Adrenal gland (tissue), 12 donors: ENCODE measurements around the gene MFAP3. TPM values are rescaled to one million over a fixed set of nuclear protein-coding genes. Genes with fewer than 3 reads are reported as not detected.

Experiments
- DNase-seq, 7 donors: peaks; one replicate each; pipeline ENCODE4 v3.0.0-alpha.2; 2019 to 2020
- H3K27ac ChIP-seq, 5 donors: fragments of 200-600 bp; sonication (generic) in 4 of 5; 1 replicate in 3 of 5; 2 replicates in 2 of 5; pipeline versions ENCODE4 v1.5.1 to v1.8.0; 2016 to 2020; ENCODE audit warnings: mild to moderate bottlenecking in 1 of 5
- H3K27me3 ChIP-seq: fragments of 200-600 bp; 2 replicates; pipeline ENCODE4 v1.8.0; 2021
- H3K36me3 ChIP-seq, 2 donors: fragments of 200-600 bp; replicated peaks in 1 of 2; 1 replicate in 1 of 2; 2 replicates in 1 of 2; pipeline versions ENCODE4 v1.5.1 to v1.8.0; 2018 to 2022
- H3K4me1 ChIP-seq, 2 donors: fragments of 200-600 bp; replicated peaks in 1 of 2; 1 replicate in 1 of 2; 2 replicates in 1 of 2; pipeline versions ENCODE4 v1.5.1 to v1.8.0; 2018 to 2021
- H3K4me3 ChIP-seq, 4 donors: fragments of 200-600 bp; sonication (generic) in 3 of 4; one replicate each; pipeline ENCODE4 v1.5.1; 2016 to 2018
- H3K9me3 ChIP-seq, 3 donors: fragments of 200-600 bp; sonication (generic) in 1 of 3; replicated peaks in 1 of 3; 1 replicate in 2 of 3; 2 replicates in 1 of 3; pipeline versions ENCODE4 v1.5.1 to v1.8.0; 2016 to 2021
- POLR2A ChIP-seq, 2 donors: fragments of 450-650 bp; IDR thresholded peaks; one replicate each; pipeline ENCODE4 v1.6.1; 2017; ENCODE audit warnings: antibody characterized with exemption in 2 of 2, mild to moderate bottlenecking in 2 of 2, moderate library complexity in 1 of 2
- WGBS, 4 donors: extraction: QIAGEN DNeasy Blood & Tissue Kit in 2 of 4; methylation state at CpG; one replicate each; pipeline versions ENCODE4 v1.1.5 to v1.1.7; 2013 to 2017; 5-methylcytosine and 5-hydroxymethylcytosine counted together
- intact Hi-C, 2 donors: fragments of 100-400 bp; cut with DNase I; formaldehyde crosslinking; loops; one replicate each; pipeline versions ENCODE4 v1.14.1 to v1.15.0; 2022 to 2023
- polyA plus RNA-seq, 3 donors: library from polyadenylated mRNA; stranded (reverse); fragments of 200-250 nt in 2 of 3; fragments of 350-450 nt in 1 of 3; fragmentation: Illumina TruSeq in 1 of 3; extraction: RNeasy Lipid Tissue Mini Kit (QIAGEN cat#74804) in 1 of 3; gene quantifications; one replicate each; pipeline ENCODE4 v1.2.3, GENCODE V29; 2013 to 2014
- total RNA-seq, 9 donors: library from RNA; depleted of rRNA in 4 of 9; stranded (reverse); fragments of >200 nt in 4 of 9; fragments of 120-200 nt in 1 of 9; fragmentation: NEBNext Ultra II Directional in 1 of 9; extraction: Animal tissue kit (Norgen Biotek cat#: 25700) in 1 of 9; gene quantifications; one replicate each; pipeline versions ENCODE4 v1.1.0 to v1.2.4, GENCODE V29; 2013 to 2023
- TF ChIP-seq, protein P1 (sequence below), 6 experiments: fragments of 450-650 bp in 4 of 6; fragments of 200-600 bp in 2 of 6; sonication (generic) in 1 of 6; IDR thresholded peaks; 1 replicate in 5 of 6; 2 replicates in 1 of 6; pipeline versions ENCODE4 v1.5.1 to v1.8.0; 2016 to 2021; ENCODE audit warnings: antibody characterized with exemption in 6 of 6, mild to moderate bottlenecking in 2 of 6, moderate library complexity in 1 of 6
- donor health status: healthy with polysubstance abuse.
- donor health status: Bipolar disorder and iron deficiency.
- donor health status: DM: yes; HTN: yes; CAD: no.
- donor health status: DM: no; HTN: no; CAD: no.
- donor health status: DM: no; HTN: no; CAD: no.
- donor health status: DM: yes; HTN: yes; CAD: no.

Gene MFAP3
- total and polyA plus RNA-seq, 12 donors, result 1.4 to 55.4 (median 29.0) TPM

- H3K4me3 ChIP-seq, result no peak overlapping the region
- no peak for DNase-seq
- WGBS, 4 donors, result 83 to 93% (median 84%) methylated on average over 2 of the region's 2 CpGs
- H3K4me1 ChIP-seq, result no peaks in the 10 kb centered on the region
- no peaks in the 10 kb centered on the region for H3K9me3 ChIP-seq
- H3K27ac ChIP-seq, result no peak overlapping the region
- TF ChIP-seq, protein P1, sequence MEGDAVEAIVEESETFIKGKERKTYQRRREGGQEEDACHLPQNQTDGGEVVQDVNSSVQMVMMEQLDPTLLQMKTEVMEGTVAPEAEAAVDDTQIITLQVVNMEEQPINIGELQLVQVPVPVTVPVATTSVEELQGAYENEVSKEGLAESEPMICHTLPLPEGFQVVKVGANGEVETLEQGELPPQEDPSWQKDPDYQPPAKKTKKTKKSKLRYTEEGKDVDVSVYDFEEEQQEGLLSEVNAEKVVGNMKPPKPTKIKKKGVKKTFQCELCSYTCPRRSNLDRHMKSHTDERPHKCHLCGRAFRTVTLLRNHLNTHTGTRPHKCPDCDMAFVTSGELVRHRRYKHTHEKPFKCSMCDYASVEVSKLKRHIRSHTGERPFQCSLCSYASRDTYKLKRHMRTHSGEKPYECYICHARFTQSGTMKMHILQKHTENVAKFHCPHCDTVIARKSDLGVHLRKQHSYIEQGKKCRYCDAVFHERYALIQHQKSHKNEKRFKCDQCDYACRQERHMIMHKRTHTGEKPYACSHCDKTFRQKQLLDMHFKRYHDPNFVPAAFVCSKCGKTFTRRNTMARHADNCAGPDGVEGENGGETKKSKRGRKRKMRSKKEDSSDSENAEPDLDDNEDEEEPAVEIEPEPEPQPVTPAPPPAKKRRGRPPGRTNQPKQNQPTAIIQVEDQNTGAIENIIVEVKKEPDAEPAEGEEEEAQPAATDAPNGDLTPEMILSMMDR (IDR thresholded peaks at IDR 0.05), result no peak
- TF ChIP-seq POLR2A (IDR thresholded peaks at IDR 0.05), result no peak
- no peaks in the 10 kb centered on the region for H3K36me3 ChIP-seq
- intact Hi-C loops, result no loop called here
- H3K27me3 ChIP-seq, result no peaks in the 10 kb centered on the region
These were observed 16.4 kb downstream of the MFAP3 start for GRCh38 chr5:154055201-154055600.

DNA sequence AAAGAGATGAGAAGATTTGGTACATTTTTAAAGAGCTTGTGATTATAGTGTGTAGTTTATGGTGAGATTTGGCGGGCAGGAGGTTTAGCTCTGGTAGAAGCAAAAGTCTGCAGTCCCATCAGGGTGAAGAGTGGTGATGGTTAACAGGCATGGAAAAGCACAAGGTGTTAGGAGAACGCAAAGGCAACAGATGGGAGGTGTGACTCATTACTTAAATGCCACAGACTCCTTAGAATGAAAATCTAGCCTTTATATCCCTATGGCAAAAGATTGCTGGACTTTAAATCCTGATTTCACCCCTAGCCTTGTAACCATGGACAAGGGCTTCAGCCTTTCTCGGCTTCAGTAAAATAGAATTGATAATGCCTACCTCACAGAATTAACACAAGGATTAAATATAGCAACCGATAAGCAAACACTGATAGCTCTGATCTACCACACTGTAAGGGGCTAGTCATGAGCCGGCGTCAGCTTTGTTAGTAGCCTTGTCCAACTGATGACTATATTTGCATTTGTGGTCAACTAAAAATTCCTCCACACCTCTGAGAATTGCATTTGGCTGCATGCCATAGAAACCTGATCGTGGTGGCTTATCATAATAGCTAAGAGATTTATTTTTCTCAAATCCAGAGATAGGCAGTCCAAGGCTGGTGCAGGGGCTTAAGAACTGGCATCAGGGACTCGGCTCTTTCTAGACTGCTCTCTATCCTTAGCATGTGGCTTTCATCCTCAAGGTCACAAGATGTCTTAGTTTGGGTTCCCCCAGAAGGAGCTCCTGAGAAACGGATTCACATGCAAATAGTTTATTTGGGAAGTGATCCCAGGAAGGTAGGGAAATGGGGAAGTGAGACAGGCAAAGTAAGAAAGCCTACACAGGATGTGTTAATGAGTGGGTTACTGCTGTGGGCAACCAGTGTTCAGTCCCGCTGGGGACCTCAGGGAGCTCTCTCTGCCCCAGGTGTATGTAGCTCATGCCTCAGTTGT, 19.6 kb downstream of the MFAP3 start:
- 59 to 74% (median 72%) methylated on average over 10 of the region's 10 CpGs for whole genome bisulfite sequencing, 4 donors
- Histone ChIP-seq H3K36me3 (no peaks in the 10 kb centered on the region), H3K27me3 (no peaks in the 10 kb centered on the region), H3K27ac (no peak overlapping the region), H3K4me1 (no peaks in the 10 kb centered on the region), H3K4me3 (no peak overlapping the region), H3K9me3 (no peaks in the 10 kb centered on the region)
- TF ChIP-seq POLR2A (IDR thresholded peaks at IDR 0.05), result no peak
- TF ChIP-seq, protein P1 (IDR thresholded peaks at IDR 0.05), result no peak
- intact Hi-C loops, result no loop called here
- no peak for DNase-seq

- WGBS, 4 donors, result 70 to 77% (median 73%) methylated on average over 6 of the region's 6 CpGs
- Histone ChIP-seq H3K36me3 (no peaks in the 10 kb centered on the region), H3K27ac (no peak overlapping the region), H3K27me3 (no peaks in the 10 kb centered on the region), H3K4me1 (no peaks in the 10 kb centered on the region), H3K9me3 (no peaks in the 10 kb centered on the region), H3K4me3 (no peak overlapping the region)
- no peak for DNase-seq
- no peak for TF ChIP-seq POLR2A (IDR thresholded peaks at IDR 0.05)
- TF ChIP-seq, protein P1 (IDR thresholded peaks at IDR 0.05), result no peak
- intact Hi-C loops, result no loop called here
These were observed 20.3 kb downstream of the MFAP3 start for GRCh38 chr5:154059039-154059430.

DNA sequence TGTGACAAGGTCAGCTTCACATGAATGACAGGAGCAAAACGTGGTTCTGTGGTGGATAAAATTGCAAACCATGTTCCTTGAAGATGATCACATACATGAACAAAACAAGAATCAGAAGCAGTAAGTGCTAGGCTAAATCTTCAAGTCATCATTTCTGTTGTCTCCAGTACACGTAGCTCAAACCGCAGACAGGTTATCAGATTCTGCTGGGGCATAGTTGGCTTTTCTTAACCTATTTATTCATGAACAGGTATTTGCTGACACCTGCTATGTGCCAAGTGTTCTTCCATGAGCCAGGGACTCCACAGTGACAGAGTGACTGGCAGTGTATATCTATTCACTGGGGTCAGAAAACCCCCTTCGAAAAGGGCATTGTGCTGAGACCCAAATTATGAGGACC, 20.8 kb downstream of the MFAP3 start:
- H3K27me3 ChIP-seq, result no peaks in the 10 kb centered on the region
- H3K9me3 ChIP-seq, result no peaks in the 10 kb centered on the region
- intact Hi-C loops, result no loop called here
- DNase-seq, result no peak
- H3K36me3 ChIP-seq, result no peaks in the 10 kb centered on the region
- no peak overlapping the region for H3K4me3 ChIP-seq
- 73 to 90% (median 86%) methylated on average over 4 of the region's 4 CpGs for WGBS, 4 donors
- H3K4me1 ChIP-seq, result no peaks in the 10 kb centered on the region
- TF ChIP-seq, protein P1 (IDR thresholded peaks at IDR 0.05), result no peak
- no peak for TF ChIP-seq POLR2A (IDR thresholded peaks at IDR 0.05)
- no peak overlapping the region for H3K27ac ChIP-seq
